ENCODE results near the gene ZCCHC9. TPM values are rescaled to one million over a fixed set of nuclear protein-coding genes. Genes with fewer than 3 reads are reported as not detected.

Gene ZCCHC9
- total RNA-seq, 1 experiment from 2014 or later, result 39.6 TPM

DNA sequence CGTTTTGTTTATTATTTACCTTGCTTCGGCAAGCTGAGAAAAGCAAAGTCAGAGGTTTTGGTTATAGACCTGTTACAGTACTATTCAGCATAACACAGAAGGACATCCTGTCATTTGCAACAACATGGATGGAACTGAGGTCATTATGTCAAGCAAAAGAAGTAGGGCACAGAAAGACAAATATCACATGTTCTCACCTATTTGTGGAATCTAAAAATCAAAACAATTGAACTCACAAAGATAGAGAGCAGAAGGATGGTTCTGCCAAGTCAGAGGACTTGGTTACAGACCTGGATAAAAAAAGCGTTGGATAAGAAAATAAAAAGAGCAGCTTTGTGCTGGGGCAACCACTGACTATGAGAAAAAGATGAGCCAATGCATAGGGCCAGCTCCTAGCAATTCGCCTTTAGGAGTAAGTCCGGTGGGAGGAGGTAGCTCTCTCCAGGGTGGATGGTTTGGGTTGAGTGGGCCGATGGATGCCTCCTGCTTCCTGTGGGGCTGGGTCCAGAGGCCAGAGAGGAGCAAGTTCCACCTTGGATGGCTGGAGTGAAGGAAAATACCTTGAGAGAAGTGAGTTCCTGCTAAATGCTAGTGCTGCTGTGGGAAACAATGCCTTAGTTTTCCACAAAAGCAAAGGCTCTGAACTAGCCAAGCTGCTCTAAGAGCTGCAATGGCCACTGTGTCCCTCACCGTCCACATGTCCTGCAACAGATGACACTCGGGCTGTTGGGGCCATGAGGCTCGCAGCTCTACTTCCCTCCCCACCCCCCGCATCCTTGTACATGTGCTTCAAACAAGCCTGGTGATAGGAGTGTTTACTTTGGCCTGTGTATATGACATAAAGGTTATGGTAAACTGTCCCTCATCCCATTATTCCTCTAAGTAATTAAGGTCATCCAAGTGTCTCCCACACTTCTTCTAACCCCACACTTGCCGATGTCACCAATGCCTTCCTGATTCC lies 54.2 kb downstream of the ZCCHC9 start:
- no peak for DNase-seq (ENCODE audit: low read depth)

DNA sequence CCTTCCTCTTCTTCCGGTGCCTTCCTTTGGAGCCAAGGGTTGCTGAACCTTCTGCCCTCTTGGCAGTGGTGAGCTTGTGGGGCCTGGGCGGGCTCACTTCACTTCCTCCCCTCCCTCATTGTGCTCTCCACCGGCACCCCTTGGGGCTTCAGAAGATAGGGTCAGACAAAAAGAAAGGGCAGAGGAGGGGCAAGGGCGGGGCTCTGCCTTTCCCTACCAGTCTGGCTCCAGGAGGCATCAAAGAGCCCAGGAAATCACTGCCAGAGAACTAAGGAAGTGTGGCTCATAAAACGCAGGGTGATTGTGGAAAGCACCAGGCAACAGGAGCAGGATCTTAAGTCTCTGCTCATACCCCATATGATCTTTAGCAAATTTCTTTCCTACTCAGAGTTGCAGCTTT lies 57.7 kb downstream of the ZCCHC9 start:
- DNase-seq (ENCODE audit: low read depth), result no peak

DNA sequence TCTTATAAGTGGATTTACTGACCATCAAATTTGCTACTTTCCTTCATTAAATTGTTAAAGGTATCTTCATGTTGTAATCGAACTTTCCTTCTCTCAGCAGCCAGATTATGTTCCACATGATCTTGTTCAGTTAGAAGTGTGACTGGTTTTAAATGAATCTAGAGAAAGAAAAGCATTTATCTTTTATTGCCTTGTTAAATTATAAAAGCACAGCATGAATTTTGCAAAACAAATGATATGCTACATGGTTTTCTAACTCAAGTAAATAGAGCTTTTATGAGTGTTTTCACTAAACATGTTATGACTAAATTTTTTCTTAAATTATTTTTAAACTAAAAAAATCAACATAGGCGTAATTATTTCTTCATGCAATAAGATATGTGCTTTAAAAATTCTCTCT lies 58.5 kb downstream of the ZCCHC9 start:
- no peak for DNase-seq (ENCODE audit: low read depth)

DNA sequence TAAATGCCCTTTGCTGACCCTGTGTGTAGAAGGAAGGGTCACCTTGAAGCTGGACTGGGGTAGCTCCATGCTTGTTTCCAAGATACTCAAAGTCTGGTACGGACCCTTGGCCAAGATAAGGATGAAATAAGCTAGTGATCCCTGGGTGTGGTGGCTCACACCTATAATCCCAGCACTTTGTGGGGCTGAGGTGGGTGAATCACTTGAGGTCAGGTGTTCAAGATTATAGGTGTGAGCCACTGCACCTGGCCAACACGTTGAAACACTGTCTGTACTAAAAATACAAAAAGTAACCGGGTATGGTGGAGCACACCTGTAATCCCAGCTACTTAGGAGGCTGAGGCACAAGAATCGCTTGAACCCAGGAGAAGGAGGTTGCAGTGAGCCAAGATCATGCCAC lies 59.3 kb downstream of the ZCCHC9 start:
- DNase-seq (ENCODE audit: low read depth), result no peak

DNA sequence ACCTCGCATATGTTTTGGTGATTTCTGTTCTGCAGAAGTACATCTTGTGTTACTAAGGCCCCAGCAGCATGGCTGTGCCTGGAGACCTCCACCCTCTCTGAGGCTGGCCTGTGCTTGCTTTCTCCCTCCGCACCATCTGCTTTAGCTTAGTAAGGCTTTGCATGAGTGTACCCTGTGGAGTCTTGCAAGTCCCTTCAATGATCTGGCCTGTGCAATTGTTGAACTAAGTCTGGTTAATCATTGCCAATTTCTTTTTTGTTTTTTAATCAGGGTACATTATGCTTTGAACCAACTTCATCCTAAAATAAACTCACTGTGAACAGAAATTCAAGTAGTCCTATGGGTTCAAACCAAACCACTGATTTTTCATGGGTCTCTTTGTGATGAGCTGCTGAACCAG lies 60.2 kb downstream of the ZCCHC9 start:
- no peak for DNase-seq (ENCODE audit: low read depth)

Other genes with a start within 250 kb of the ZCCHC9 start
- not detected in 2 replicates for gene CKMT2, start 68.3 kb upstream of the ZCCHC9 start, total RNA-seq (2014; rRNA removed; shearing (Covaris generic))
- not detected in 2 replicates for gene ACOT12, start 92.5 kb downstream of the ZCCHC9 start, total RNA-seq (2014; rRNA removed; shearing (Covaris generic))